ENCODE results near the gene FOXD4L5.
"Not testable (repeated sequence)": the region's sequence is repeated elsewhere in the genome, so short reads cannot be mapped to it uniquely, and the experiment has no call there.

DNA sequence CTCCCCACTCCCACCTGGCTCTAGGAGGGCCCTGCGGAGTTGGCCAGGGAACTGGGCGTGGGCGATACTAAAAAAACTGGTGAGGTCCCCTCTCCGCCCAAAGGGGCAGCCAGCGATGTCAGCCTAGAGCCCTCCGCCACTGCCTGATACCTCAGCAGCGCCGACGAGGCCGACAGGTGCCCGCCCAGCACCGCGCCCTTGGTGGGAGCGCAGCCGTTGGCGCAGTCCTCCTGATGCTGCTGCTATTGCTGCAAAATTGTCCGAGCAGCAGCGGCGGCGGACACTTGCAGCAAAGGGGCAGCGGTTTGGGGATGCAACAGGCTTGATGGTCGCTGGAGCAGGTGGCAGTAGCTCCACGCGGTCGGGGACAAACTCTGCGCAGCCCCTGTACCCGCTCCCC lies 2.0 kb downstream of the FOXD4L5 start:
- not testable (repeated sequence) for TF ChIP-seq CTCF, POLR2A, EP300 (IDR thresholded peaks at IDR 0.05)

Data from tibial nerve (tissue), 4 donors.